Body of pancreas (tissue), 4 donors: ENCODE data around the gene KANTR.

ENCODE experiments used
- POLR2A ChIP-seq, 3 donors: fragments of 450-650 bp; IDR thresholded peaks; one replicate each; pipeline ENCODE4 v1.6.1; 2016; ENCODE audit warnings: antibody characterized with exemption in 3 of 3, mild to moderate bottlenecking in 2 of 3
- TF ChIP-seq, protein P1 (sequence below), 7 experiments: fragments of 450-650 bp in 4 of 7; fragments of 200-600 bp in 3 of 7; sonication (generic) in 3 of 7; IDR thresholded peaks; one replicate each; pipeline ENCODE4 v1.5.1; 2016 to 2019; ENCODE audit warnings: antibody characterized with exemption in 7 of 7

DNA sequence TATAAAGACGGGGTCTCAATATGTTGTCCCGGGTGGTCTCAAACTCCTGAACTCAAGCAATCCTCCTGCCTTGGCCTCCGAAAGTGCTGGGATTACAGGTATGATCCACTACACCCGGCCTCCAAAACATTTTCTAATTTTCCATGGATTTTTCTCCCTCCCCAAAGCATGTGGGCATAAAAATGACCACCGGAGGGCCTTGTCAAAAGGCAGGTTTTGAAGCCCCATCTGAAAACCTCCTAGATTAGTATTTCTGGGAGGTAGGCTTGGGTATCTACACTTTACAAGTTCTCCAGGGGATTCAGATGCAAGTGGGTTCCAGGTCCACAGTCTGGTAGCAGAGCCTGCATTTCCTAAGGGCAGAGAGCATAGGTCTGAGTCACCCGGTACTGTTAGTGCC, 46.7 kb upstream of the KANTR start:
- TF ChIP-seq, protein P1, sequence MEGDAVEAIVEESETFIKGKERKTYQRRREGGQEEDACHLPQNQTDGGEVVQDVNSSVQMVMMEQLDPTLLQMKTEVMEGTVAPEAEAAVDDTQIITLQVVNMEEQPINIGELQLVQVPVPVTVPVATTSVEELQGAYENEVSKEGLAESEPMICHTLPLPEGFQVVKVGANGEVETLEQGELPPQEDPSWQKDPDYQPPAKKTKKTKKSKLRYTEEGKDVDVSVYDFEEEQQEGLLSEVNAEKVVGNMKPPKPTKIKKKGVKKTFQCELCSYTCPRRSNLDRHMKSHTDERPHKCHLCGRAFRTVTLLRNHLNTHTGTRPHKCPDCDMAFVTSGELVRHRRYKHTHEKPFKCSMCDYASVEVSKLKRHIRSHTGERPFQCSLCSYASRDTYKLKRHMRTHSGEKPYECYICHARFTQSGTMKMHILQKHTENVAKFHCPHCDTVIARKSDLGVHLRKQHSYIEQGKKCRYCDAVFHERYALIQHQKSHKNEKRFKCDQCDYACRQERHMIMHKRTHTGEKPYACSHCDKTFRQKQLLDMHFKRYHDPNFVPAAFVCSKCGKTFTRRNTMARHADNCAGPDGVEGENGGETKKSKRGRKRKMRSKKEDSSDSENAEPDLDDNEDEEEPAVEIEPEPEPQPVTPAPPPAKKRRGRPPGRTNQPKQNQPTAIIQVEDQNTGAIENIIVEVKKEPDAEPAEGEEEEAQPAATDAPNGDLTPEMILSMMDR (IDR thresholded peaks at IDR 0.05) = no peak
- no peak for TF ChIP-seq POLR2A (IDR thresholded peaks at IDR 0.05)
